Activated CD8-positive, alpha-beta memory T cell treated with anti-CD3 and anti-CD28 coated beads, Interleukin-2, amount 10 ng/mL, durations not matched to agents 7 days and 5 days (primary cell): ENCODE results near the gene CPT2. TPM values are rescaled to one million over a fixed set of nuclear protein-coding genes. Genes with fewer than 3 reads are reported as not detected.

Experiments used
- ATAC-seq: fragments of 150-1000 bp; cut with Tn5 transposase; one replicate; pipeline ENCODE4 v1.10.0; 2021; ENCODE audit warnings: moderate library complexity
- CTCF ChIA-PET: fragments of 350-600 bp; sonication (Branson Sonifier 250); formaldehyde crosslinking; loops from one replicate; lab custom pipeline; 2021; ENCODE audit warnings: antibody characterized with exemption; lab: Charles Lee
- DNase-seq: peaks from one replicate; pipeline ENCODE4 v3.0.0-alpha.2; 2020
- H3K27ac Mint-ChIP-seq: one replicate; pipeline ENCODE4 v1.8.0; 2021; ENCODE audit warnings: mild to moderate bottlenecking, mixed read lengths
- H3K27me3 Mint-ChIP-seq: one replicate; pipeline ENCODE4 v1.8.0; 2021; ENCODE audit warnings: mixed read lengths
- H3K36me3 Mint-ChIP-seq: one replicate; pipeline ENCODE4 v1.8.0; 2021; ENCODE audit warnings: mild to moderate bottlenecking, mixed read lengths
- H3K4me1 Mint-ChIP-seq: one replicate; pipeline ENCODE4 v1.8.0; 2021; ENCODE audit warnings: mixed read lengths
- H3K4me3 Mint-ChIP-seq: one replicate; pipeline ENCODE4 v1.8.0; 2021; ENCODE audit warnings: mild to moderate bottlenecking, moderate library complexity, mixed read lengths
- H3K9me3 Mint-ChIP-seq: one replicate; pipeline ENCODE4 v1.8.0; 2022; ENCODE audit warnings: low read depth, mixed read lengths
- total RNA-seq, 2 experiments: library from RNA; stranded (reverse); gene quantifications; one replicate each; pipeline ENCODE4 v1.2.3, GENCODE V29; 2021

The CPT2 gene
- total RNA-seq, 2 experiments from 2014 or later = 11.5 to 13.5 TPM

DNA sequence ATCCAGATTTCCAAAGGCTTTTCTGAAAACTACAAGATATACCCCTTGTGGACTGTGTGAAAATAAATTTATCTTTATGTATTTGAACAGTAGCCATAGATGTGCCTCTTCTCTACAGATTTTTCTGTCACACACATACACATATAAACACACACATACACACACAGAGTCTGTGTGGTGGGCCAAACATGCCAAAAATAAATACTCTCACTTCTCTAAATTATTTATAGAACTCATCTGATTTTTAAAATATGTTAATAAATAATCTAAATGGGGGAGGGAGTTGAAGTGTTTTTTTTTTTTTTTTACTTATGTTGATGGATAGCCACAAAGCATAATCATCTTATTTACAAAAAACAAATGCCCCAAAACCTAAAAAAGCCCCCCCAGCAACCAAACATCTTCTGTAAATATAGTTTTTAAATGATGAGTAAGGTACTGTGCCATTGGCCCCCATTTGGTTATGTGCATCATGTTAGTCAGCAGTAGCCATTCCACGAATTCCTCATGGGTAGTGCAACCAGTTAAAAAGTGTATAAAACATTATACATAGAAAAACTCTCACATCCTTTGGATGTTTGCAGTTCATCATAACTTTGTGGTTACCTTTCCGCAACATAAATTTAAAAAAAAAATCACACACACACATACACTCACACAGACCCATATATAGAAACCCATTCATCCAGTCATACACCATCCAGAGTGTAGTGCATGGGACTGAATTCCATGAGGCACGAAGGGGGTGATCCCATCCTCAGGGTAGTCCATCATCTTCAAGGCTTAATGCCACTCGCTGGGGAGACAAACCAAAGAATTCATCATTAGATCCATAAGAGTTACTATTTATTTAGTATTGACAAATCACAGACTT is 49.9 kb downstream of the CPT2 start:
- Mint-ChIP-seq H3K4me3 (no peak overlapping the region), H3K36me3 (peaks cover 29% of the 10 kb centered on the region), H3K9me3 (no peaks in the 10 kb centered on the region), H3K27me3 (no peaks in the 10 kb centered on the region), H3K27ac (no peak overlapping the region), H3K4me1 (no peaks in the 10 kb centered on the region)
- CTCF ChIA-PET = no interaction called here
- DNase-seq (no peak), ATAC-seq (no peak)

DNA sequence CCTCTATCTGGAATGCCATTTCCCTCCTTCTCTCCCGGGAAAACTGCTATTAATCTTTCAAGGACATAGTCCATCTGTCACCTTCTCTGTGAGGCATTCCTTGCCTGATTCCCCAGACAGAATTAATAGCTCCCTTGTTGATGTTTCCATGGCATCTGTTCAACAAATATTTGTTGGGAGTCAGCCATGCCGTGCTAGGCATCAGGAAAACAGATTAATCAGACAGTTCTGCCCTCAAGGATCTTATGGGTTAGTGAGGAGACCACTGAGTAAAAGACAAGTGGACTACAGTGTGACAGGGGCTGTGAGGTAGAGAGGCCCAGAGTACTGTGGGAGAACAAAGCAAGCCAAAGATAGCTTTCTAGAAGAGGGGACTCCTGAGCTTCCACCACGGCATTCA is 53.1 kb downstream of the CPT2 start:
- ATAC-seq (no peak), DNase-seq (no peak)
- Mint-ChIP-seq H3K9me3 (no peaks in the 10 kb centered on the region), H3K36me3 (peaks cover 39% of the 10 kb centered on the region), H3K4me3 (no peak overlapping the region), H3K4me1 (no peaks in the 10 kb centered on the region), H3K27me3 (no peaks in the 10 kb centered on the region), H3K27ac (no peak overlapping the region)
- CTCF ChIA-PET = interaction anchor here (0.9 kb wide), 1 partner anchor 143 kb away, joined by 3 read pairs; no protein-coding TSS in a partner anchor

DNA sequence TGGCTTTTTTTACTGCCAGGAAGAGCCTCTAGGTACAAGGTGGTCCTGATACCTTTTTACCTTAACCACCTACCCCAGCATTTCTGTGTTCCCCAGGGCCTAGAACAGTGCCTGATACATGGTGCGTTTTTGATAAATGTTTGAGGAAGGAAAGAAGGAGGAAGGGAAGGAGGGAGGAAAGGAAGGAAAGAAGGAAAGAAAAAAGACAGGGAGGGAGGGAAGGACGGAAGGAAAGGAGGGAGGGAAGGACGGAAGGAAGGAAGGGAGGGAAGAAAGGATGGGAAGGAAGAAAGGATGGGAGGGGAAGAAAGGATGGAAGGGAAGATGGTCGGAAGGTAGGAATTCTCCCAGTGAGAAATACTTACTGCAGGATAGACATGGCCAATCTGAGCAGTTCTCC is 53.7 kb downstream of the CPT2 start:
- no peaks in the 10 kb centered on the region for H3K27me3 Mint-ChIP-seq
- no peaks in the 10 kb centered on the region for H3K4me1 Mint-ChIP-seq
- ATAC-seq = no peak
- H3K27ac Mint-ChIP-seq = no peak overlapping the region
- CTCF ChIA-PET = interaction anchor here (0.9 kb wide), 1 partner anchor 143 kb away, joined by 3 read pairs; no protein-coding TSS in a partner anchor
- no peak overlapping the region for H3K4me3 Mint-ChIP-seq
- H3K36me3 Mint-ChIP-seq = peaks cover 42% of the 10 kb centered on the region
- no peak for DNase-seq
- no peaks in the 10 kb centered on the region for H3K9me3 Mint-ChIP-seq

- Mint-ChIP-seq H3K27me3 (no peaks in the 10 kb centered on the region), H3K27ac (no peak overlapping the region), H3K9me3 (no peaks in the 10 kb centered on the region), H3K4me3 (no peak overlapping the region), H3K36me3 (peaks cover 48% of the 10 kb centered on the region), H3K4me1 (no peaks in the 10 kb centered on the region)
- ATAC-seq (no peak), DNase-seq (no peak)
- CTCF ChIA-PET = interaction anchor here (1.4 to 3.1 kb wide), 2 partner anchors 24 to 139 kb away, joined by 6 to 10 read pairs; no protein-coding TSS in a partner anchor
Measured at GRCh38 chr1:53254011-53254640, 57.5 kb downstream of the CPT2 start.

DNA sequence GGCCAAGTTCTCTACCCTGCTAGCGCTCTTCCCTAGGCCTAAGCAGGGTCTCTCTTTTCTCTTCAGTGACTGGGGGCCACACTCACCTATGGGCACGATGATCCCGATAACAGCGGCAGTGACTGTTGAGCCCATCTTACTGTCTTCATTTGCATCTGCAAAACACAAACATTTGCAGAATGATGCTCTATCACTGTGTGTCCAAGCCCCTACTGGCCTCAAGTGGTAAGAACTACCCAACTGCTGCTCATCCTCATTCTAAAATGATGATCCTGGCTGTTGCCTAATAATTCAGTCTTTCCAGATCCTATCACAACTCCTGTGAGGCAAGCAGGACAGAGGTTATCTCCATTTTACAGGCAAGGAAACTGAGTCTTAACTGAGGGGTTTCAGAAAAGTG is 58.4 kb downstream of the CPT2 start:
- no peak overlapping the region for H3K4me3 Mint-ChIP-seq
- ATAC-seq = no peak
- H3K27me3 Mint-ChIP-seq = no peaks in the 10 kb centered on the region
- no peaks in the 10 kb centered on the region for H3K9me3 Mint-ChIP-seq
- H3K27ac Mint-ChIP-seq = no peak overlapping the region
- DNase-seq = no peak
- no peaks in the 10 kb centered on the region for H3K4me1 Mint-ChIP-seq
- peaks cover 46% of the 10 kb centered on the region for H3K36me3 Mint-ChIP-seq
- CTCF ChIA-PET = interaction anchor here (1.4 to 3.1 kb wide), 2 partner anchors 24 to 138 kb away, joined by 6 to 10 read pairs; no protein-coding TSS in a partner anchor

DNA sequence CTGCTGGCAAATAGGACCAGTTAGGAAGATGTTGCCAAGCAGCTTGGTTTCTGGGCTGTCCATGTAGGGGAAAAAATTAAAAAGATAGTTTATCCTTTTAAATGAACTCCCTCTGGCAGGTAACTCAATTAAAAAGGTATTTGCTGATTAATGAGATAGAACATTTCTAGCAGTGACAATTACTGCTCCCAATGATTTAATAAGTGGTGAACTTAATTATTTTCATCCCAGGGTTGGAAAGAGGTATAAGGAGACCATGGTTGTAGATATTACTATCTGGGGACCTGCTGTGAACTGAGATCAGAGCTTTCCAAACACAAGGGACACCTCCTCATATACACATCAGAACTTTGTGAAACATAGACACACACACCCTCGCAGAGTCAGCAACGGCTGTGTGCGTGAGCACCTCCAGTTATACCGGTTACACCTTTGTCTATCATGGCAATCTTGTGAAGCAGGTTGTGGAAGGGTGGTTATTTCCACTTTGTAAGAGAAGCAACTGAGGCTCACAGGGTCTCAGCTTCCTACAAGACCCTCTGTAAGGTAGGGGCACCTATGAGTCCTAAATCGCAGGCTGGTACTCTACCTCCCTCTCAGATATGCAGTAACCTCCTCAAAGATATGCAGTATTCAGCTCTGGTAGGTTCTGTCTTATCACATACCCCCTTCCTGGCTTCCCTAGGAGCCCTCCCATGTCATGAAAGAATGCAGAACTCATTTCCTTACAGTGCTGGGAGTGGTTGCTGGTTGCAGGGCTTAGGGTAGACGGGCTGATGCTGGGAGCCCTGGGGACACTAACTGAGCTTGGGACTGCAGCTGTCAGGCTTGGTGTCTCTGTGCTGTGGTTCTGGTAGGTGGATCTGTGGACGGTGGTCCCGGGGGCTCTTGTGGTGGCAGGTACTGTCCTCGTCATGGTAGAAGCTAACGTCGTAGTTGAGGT is 60.2 kb downstream of the CPT2 start:
- CTCF ChIA-PET = interaction anchor here (1.0 to 1.1 kb wide), 2 partner anchors 22 to 137 kb away, joined by 3 to 4 read pairs; no protein-coding TSS in a partner anchor
- no peaks in the 10 kb centered on the region for H3K4me1 Mint-ChIP-seq
- no peak for ATAC-seq
- H3K36me3 Mint-ChIP-seq = peaks cover 43% of the 10 kb centered on the region
- no peak overlapping the region for H3K4me3 Mint-ChIP-seq
- no peak for DNase-seq
- no peak overlapping the region for H3K27ac Mint-ChIP-seq
- no peaks in the 10 kb centered on the region for H3K9me3 Mint-ChIP-seq
- no peaks in the 10 kb centered on the region for H3K27me3 Mint-ChIP-seq

DNA sequence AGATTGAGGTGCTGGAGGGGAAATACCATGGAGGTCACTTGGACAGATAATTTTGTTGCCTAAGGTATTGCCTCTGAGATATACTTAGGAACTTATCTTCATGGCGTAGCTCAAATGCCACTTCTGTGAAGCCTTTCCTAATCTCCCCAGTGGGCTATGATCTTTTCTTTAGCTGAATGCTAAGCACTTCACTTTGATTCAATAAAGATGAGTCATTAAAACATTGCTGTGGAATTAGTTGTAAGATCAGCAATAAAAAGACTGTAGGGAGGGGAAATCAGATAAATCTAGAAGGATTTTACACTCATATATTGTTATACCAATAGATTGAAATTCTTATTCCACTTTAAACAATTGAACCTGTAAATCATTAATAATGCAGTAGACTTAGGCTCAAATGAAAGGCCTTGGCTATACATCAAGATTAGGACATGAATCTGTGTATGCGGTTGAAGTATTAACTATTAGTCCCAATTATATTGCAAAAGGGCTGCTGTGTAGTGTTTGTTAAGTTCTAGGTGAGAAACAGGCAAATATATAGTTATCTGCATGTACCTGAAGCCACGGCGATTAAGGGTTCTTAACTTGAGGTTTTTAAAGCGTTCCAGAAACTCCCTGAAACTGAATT is 60.9 kb downstream of the CPT2 start:
- Mint-ChIP-seq H3K27me3 (no peaks in the 10 kb centered on the region), H3K4me3 (no peak overlapping the region), H3K36me3 (peaks cover 43% of the 10 kb centered on the region), H3K4me1 (no peaks in the 10 kb centered on the region), H3K9me3 (no peaks in the 10 kb centered on the region), H3K27ac (no peak overlapping the region)
- DNase-seq (no peak), ATAC-seq (no peak)
- CTCF ChIA-PET = no interaction called here

GRCh38 chr1:53258216-53258615 is 61.6 kb downstream of the CPT2 start:
- Mint-ChIP-seq H3K36me3 (peaks cover 43% of the 10 kb centered on the region), H3K4me1 (no peaks in the 10 kb centered on the region), H3K27me3 (no peaks in the 10 kb centered on the region), H3K9me3 (no peaks in the 10 kb centered on the region), H3K27ac (no peak overlapping the region), H3K4me3 (no peak overlapping the region)
- ATAC-seq (no peak), DNase-seq (no peak)
- CTCF ChIA-PET = no interaction called here

DNA sequence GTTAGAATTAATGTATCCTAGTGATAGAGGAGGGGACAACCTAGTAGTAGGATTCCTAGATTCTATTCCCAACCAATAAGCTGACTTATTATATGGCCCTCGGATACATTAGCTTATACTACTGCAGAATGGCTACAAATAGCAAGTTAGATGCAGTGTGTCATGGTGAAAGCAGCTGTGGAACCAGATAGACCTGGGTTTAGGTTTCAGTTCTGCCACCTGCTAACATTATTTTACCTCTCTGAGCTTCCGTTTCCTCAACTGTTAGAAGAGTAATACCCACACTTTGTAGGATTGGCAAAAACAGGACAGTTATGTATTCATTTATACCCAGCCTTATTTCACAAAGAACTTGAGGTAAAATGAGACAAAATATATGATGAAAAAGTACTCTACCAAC is 63.3 kb downstream of the CPT2 start:
- Mint-ChIP-seq H3K4me1 (no peaks in the 10 kb centered on the region), H3K27me3 (no peaks in the 10 kb centered on the region), H3K36me3 (peaks cover 45% of the 10 kb centered on the region), H3K4me3 (no peak overlapping the region), H3K27ac (no peak overlapping the region), H3K9me3 (no peaks in the 10 kb centered on the region)
- ATAC-seq (no peak), DNase-seq (no peak)
- CTCF ChIA-PET = interaction anchor here (1.5 kb wide), 1 partner anchor 18 kb away, joined by 5 read pairs; no protein-coding TSS in a partner anchor

GRCh38 chr1:53260631-53261247 is 64.1 kb downstream of the CPT2 start:
- H3K36me3 Mint-ChIP-seq = peaks cover 46% of the 10 kb centered on the region
- ATAC-seq (no peak), DNase-seq (no peak)
- H3K4me1 Mint-ChIP-seq = no peaks in the 10 kb centered on the region
- H3K27me3 Mint-ChIP-seq = no peaks in the 10 kb centered on the region
- H3K27ac Mint-ChIP-seq = no peak overlapping the region
- H3K9me3 Mint-ChIP-seq = no peaks in the 10 kb centered on the region
- no peak overlapping the region for H3K4me3 Mint-ChIP-seq
- CTCF ChIA-PET = no interaction called here

GRCh38 chr1:53262000-53262399 is 65.4 kb downstream of the CPT2 start:
- H3K36me3 Mint-ChIP-seq = peaks cover 50% of the 10 kb centered on the region
- DNase-seq (no peak), ATAC-seq (no peak)
- no peak overlapping the region for H3K4me3 Mint-ChIP-seq
- H3K4me1 Mint-ChIP-seq = no peaks in the 10 kb centered on the region
- CTCF ChIA-PET = no interaction called here
- H3K9me3 Mint-ChIP-seq = no peaks in the 10 kb centered on the region
- no peaks in the 10 kb centered on the region for H3K27me3 Mint-ChIP-seq
- no peak overlapping the region for H3K27ac Mint-ChIP-seq
